ENCODE measurements around the gene ZNF324B. TPM values are rescaled to one million over a fixed set of nuclear protein-coding genes. Genes with fewer than 3 reads are reported as not detected.

Gene ZNF324B
- total and polyA plus RNA-seq, 2 donors (not counting 3 experiments of a cell fraction or from before 2014, with no cell fraction given) = 3.4 to 6.9 TPM

GRCh38 chr19:58453743-58454142, 2.3 kb downstream of the ZNF324B start:
- Histone ChIP-seq H4K20me1 (replicated peaks; ENCODE audit: control insufficient read depth, extremely low read depth, insufficient read depth, low read length) (no peaks in the 10 kb centered on the region), H3K9me1 (replicated peaks; ENCODE audit: control insufficient read depth, extremely low read depth, insufficient read depth, low read length) (no peaks in the 10 kb centered on the region), H3K4me1 (ENCODE audit: control insufficient read depth, extremely low read depth, insufficient read depth, low read length) (peaks cover 3% of the 10 kb centered on the region), H3K79me2 (ENCODE audit: control insufficient read depth, insufficient read depth, low read length) (no peaks in the 10 kb centered on the region), H3K9ac (replicated peaks; ENCODE audit: extremely low read depth, insufficient read depth, low read length) (no peak overlapping the region), H3K4me3 (replicated peaks in 1 of 3; ENCODE audit: insufficient read depth in 1 of 3, low read depth in 1 of 3, low read length in 3 of 3) (no peak overlapping the region), H3K27ac (ENCODE audit: insufficient read depth, low read depth, low read length) (no peak overlapping the region), H3K9me3 (replicated peaks; ENCODE audit: control insufficient read depth, insufficient read depth, low read length) (no peaks in the 10 kb centered on the region), H3K27me3 (ENCODE audit: control insufficient read depth in 2 of 2, insufficient read depth in 2 of 2, low read length in 2 of 2) (no peaks in the 10 kb centered on the region), H3K4me2 (ENCODE audit: insufficient read depth, low read length) (no peak overlapping the region), H2AFZ (ENCODE audit: low read depth, low read length) (no peak overlapping the region), H3K36me3 (ENCODE audit: control insufficient read depth in 2 of 2, extremely low read depth in 1 of 2, insufficient read depth in 2 of 2, low read length in 2 of 2) (peaks cover 0 to 12% of the 10 kb centered on the region in 2 experiments)
- no TSS peak for BruUV-seq (replicated peaks)
- intact Hi-C loops (cut with micrococcal nuclease) = no loop called here
- dilution Hi-C loops (cut with MboI; ENCODE audit: extremely low pct_ligation_motif_present, low sequenced_read_pairs) = no loop called here
- ChIA-PET CTCF (no interaction called here), POLR2A (no interaction called here)
- FAIRE-seq (no peak), DNase-seq (ENCODE audit: low read depth, low spot score) (no peak)
- no peak for TF ChIP-seq GATA2 (IDR thresholded peaks at IDR 0.05; ENCODE audit: insufficient read depth, insufficient read length, low read depth, low read length)
- no peak for TF ChIP-seq EZH2 (IDR thresholded peaks at IDR 0.05; ENCODE audit: borderline replicate concordance, low read depth, low read length, severe bottlenecking)
- TF ChIP-seq POLR2AphosphoS5 (IDR thresholded peaks at IDR 0.05; ENCODE audit: insufficient read depth, low read depth, low read length) = no peak
- TF ChIP-seq, protein P1, sequence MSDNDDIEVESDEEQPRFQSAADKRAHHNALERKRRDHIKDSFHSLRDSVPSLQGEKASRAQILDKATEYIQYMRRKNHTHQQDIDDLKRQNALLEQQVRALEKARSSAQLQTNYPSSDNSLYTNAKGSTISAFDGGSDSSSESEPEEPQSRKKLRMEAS (IDR thresholded peaks at IDR 0.05; ENCODE audit: insufficient read depth, insufficient read length) = no peak
- TF ChIP-seq POLR2A (IDR thresholded peaks at IDR 0.05; ENCODE audit: low read depth, low read length) = no peak
- TF ChIP-seq, protein P2, sequence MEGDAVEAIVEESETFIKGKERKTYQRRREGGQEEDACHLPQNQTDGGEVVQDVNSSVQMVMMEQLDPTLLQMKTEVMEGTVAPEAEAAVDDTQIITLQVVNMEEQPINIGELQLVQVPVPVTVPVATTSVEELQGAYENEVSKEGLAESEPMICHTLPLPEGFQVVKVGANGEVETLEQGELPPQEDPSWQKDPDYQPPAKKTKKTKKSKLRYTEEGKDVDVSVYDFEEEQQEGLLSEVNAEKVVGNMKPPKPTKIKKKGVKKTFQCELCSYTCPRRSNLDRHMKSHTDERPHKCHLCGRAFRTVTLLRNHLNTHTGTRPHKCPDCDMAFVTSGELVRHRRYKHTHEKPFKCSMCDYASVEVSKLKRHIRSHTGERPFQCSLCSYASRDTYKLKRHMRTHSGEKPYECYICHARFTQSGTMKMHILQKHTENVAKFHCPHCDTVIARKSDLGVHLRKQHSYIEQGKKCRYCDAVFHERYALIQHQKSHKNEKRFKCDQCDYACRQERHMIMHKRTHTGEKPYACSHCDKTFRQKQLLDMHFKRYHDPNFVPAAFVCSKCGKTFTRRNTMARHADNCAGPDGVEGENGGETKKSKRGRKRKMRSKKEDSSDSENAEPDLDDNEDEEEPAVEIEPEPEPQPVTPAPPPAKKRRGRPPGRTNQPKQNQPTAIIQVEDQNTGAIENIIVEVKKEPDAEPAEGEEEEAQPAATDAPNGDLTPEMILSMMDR (IDR thresholded peaks at IDR 0.05; ENCODE audit: extremely low read depth in 1 of 2, insufficient read depth in 1 of 2, low read depth in 1 of 2, low read length in 2 of 2) = no peak
- TF ChIP-seq FOS (IDR thresholded peaks at IDR 0.05; ENCODE audit: borderline replicate concordance, insufficient read depth, low read length) = no peak
- no peak for TF ChIP-seq MYC (IDR thresholded peaks at IDR 0.05; ENCODE audit: low read depth, low read length)
- TF ChIP-seq JUN (IDR thresholded peaks at IDR 0.05; ENCODE audit: borderline replicate concordance, insufficient read depth, insufficient read length, low read depth) = no peak
